ENCODE measurements around the gene ATP10D.

Gene ATP10D

GRCh38 chr4:47531241-47531953, 46.3 kb downstream of the ATP10D start:
- no peak overlapping the region for H3K4me3 ChIP-seq (ENCODE audit: low read depth, low read length, poor library complexity, severe bottlenecking)
- 0 out of 2 replicates have a peak, but pooled peaks cover 2% of the 10 kb centered on the region for H3K9me3 ChIP-seq (ENCODE audit: low read length)
- H3K36me3 ChIP-seq (ENCODE audit: insufficient read depth, low read length), result no peaks in the 10 kb centered on the region
- no peak overlapping the region for H3K4me2 ChIP-seq (ENCODE audit: low read length)
- no peak overlapping the region for H3K9ac ChIP-seq (ENCODE audit: low read length)
- TF ChIP-seq, protein P1, sequence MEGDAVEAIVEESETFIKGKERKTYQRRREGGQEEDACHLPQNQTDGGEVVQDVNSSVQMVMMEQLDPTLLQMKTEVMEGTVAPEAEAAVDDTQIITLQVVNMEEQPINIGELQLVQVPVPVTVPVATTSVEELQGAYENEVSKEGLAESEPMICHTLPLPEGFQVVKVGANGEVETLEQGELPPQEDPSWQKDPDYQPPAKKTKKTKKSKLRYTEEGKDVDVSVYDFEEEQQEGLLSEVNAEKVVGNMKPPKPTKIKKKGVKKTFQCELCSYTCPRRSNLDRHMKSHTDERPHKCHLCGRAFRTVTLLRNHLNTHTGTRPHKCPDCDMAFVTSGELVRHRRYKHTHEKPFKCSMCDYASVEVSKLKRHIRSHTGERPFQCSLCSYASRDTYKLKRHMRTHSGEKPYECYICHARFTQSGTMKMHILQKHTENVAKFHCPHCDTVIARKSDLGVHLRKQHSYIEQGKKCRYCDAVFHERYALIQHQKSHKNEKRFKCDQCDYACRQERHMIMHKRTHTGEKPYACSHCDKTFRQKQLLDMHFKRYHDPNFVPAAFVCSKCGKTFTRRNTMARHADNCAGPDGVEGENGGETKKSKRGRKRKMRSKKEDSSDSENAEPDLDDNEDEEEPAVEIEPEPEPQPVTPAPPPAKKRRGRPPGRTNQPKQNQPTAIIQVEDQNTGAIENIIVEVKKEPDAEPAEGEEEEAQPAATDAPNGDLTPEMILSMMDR (IDR thresholded peaks at IDR 0.05; ENCODE audit: low read length), result no peak
- no peak for TF ChIP-seq EZH2 (IDR thresholded peaks at IDR 0.05; ENCODE audit: borderline replicate concordance, low read length)
- H3K27ac ChIP-seq (ENCODE audit: low read depth, low read length, poor library complexity, severe bottlenecking), result no peak overlapping the region
- no peaks in the 10 kb centered on the region for H3K27me3 ChIP-seq (ENCODE audit: insufficient read depth, low read length)
- no peaks in the 10 kb centered on the region for H4K20me1 ChIP-seq (ENCODE audit: insufficient read depth, low read length)
- H2AFZ ChIP-seq (ENCODE audit: low read length), result no peak overlapping the region
- H3K4me1 ChIP-seq (ENCODE audit: insufficient read depth, low read length, severe bottlenecking), result peaks cover 6% of the 10 kb centered on the region
- no peaks in the 10 kb centered on the region for H3K9me2 ChIP-seq (ENCODE audit: low read depth, low read length)
- no peaks in the 10 kb centered on the region for H3F3A ChIP-seq (ENCODE audit: insufficient read depth, low read length)
- H3K79me2 ChIP-seq (ENCODE audit: insufficient read depth, low read length), result no peaks in the 10 kb centered on the region

DNA sequence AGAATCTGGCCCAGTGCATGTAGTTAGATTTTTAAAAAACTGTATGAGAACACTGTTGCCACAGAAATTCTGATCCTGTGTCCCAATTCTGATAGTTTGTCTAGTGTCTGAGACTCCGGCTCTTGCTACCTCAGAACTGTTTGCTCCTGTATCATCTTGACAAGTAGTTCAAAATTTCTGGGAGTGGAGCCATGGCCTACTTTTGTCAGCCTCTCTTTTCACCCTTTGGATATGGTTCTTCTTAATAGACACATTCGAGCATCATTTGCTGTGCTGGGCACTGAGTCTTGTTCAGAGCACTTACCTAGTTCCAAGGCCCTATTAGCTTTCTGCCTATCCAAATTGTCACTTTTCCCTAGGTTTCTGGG, 46.9 kb downstream of the ATP10D start:
- no peak overlapping the region for H3K27ac ChIP-seq (ENCODE audit: low read depth, low read length, poor library complexity, severe bottlenecking)
- TF ChIP-seq, protein P1 (IDR thresholded peaks at IDR 0.05; ENCODE audit: low read length), result no peak
- no peak for TF ChIP-seq EZH2 (IDR thresholded peaks at IDR 0.05; ENCODE audit: borderline replicate concordance, low read length)

DNA sequence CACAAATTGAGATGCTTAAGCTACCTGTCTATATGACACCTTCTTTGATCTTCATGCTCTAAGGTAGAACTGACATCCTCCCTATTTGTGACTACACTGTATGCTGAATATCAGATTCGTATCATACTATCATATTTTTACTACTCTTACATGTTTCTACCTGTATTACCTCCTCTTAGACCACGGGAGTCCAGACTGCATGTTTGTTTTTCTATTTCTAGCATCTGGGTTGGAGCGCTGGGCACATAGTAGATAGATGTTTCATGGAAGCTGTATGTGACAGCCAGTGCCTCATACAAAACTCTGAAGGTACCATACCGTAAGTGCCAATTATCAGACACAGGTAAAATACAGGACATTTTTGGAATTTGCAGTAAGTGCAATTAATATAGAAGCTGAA, 47.6 kb downstream of the ATP10D start:
- Histone ChIP-seq H3K9me3 (ENCODE audit: low read length) (0 out of 2 replicates have a peak, but pooled peaks cover 2% of the 10 kb centered on the region), H3F3A (ENCODE audit: insufficient read depth, low read length) (no peaks in the 10 kb centered on the region), H4K20me1 (ENCODE audit: insufficient read depth, low read length) (no peaks in the 10 kb centered on the region), H3K9me2 (ENCODE audit: low read depth, low read length) (no peaks in the 10 kb centered on the region), H3K27ac (ENCODE audit: low read depth, low read length, poor library complexity, severe bottlenecking) (no peak overlapping the region), H3K4me2 (ENCODE audit: low read length) (no peak overlapping the region), H3K4me3 (ENCODE audit: low read depth, low read length, poor library complexity, severe bottlenecking) (no peak overlapping the region), H3K79me2 (ENCODE audit: insufficient read depth, low read length) (no peaks in the 10 kb centered on the region), H3K36me3 (ENCODE audit: insufficient read depth, low read length) (no peaks in the 10 kb centered on the region), H3K9ac (ENCODE audit: low read length) (no peak overlapping the region), H3K4me1 (ENCODE audit: insufficient read depth, low read length, severe bottlenecking) (peaks cover 6% of the 10 kb centered on the region), H2AFZ (ENCODE audit: low read length) (no peak overlapping the region), H3K27me3 (ENCODE audit: insufficient read depth, low read length) (no peaks in the 10 kb centered on the region)
- no peak for TF ChIP-seq EZH2 (IDR thresholded peaks at IDR 0.05; ENCODE audit: borderline replicate concordance, low read length)
- TF ChIP-seq, protein P1 (IDR thresholded peaks at IDR 0.05; ENCODE audit: low read length), result no peak

More for the DNA sequence above, 46.9 kb downstream of the ATP10D start:
- no peak overlapping the region for H3K9ac ChIP-seq (ENCODE audit: low read length)
- H3K4me3 ChIP-seq (ENCODE audit: low read depth, low read length, poor library complexity, severe bottlenecking), result no peak overlapping the region
- H3K4me2 ChIP-seq (ENCODE audit: low read length), result no peak overlapping the region
- H3K4me1 ChIP-seq (ENCODE audit: insufficient read depth, low read length, severe bottlenecking), result peaks cover 6% of the 10 kb centered on the region
- H3K27me3 ChIP-seq (ENCODE audit: insufficient read depth, low read length), result no peaks in the 10 kb centered on the region
- no peaks in the 10 kb centered on the region for H4K20me1 ChIP-seq (ENCODE audit: insufficient read depth, low read length)
- H3K9me2 ChIP-seq (ENCODE audit: low read depth, low read length), result no peaks in the 10 kb centered on the region
- no peaks in the 10 kb centered on the region for H3K36me3 ChIP-seq (ENCODE audit: insufficient read depth, low read length)
- no peaks in the 10 kb centered on the region for H3F3A ChIP-seq (ENCODE audit: insufficient read depth, low read length)
- H3K9me3 ChIP-seq (ENCODE audit: low read length), result 0 out of 2 replicates have a peak, but pooled peaks cover 2% of the 10 kb centered on the region
- H2AFZ ChIP-seq (ENCODE audit: low read length), result no peak overlapping the region
- H3K79me2 ChIP-seq (ENCODE audit: insufficient read depth, low read length), result no peaks in the 10 kb centered on the region

All from OCI-LY1 (cell line).